GM12878 (cell line): ENCODE results near the gene PAXX.

ENCODE experiments used
- BHLHE40 ChIP-seq, 2 experiments: fragments of 450-650 bp in 1 of 2; IDR thresholded peaks; 2 replicates each; pipeline ENCODE4 v1.6.1; 2011 to 2017; ENCODE audit warnings: low read depth in 2 of 2, borderline replicate concordance in 1 of 2, improper control_type of control experiment in 1 of 2, low read length in 1 of 2, mild to moderate bottlenecking in 1 of 2
- EZH2 ChIP-seq: IDR thresholded peaks from 2 replicates; pipeline ENCODE4 v1.6.1; 2012; ENCODE audit warnings: low read depth, mild to moderate bottlenecking, control low read depth, inconsistent platforms, low read length, borderline replicate concordance; ENCODE audit not compliant: control insufficient read depth
- LARP7 ChIP-seq: fragments of 450-650 bp; IDR thresholded peaks from 2 replicates; pipeline ENCODE4 v1.6.1; 2017; ENCODE audit warnings: mild to moderate bottlenecking
- MYC ChIP-seq: IDR thresholded peaks from 2 replicates; pipeline ENCODE4 v1.6.1; 2011; ENCODE audit warnings: mild to moderate bottlenecking, low read length, moderate library complexity, inconsistent platforms; ENCODE audit not compliant: insufficient read depth, insufficient replicate concordance, insufficient read length, severe bottlenecking
- POLR2A ChIP-seq: IDR thresholded peaks from 2 replicates; pipeline ENCODE4 v1.6.1; 2011; ENCODE audit warnings: low read depth, mild to moderate bottlenecking, low read length
- SUZ12 ChIP-seq: fragments of 200-600 bp; sonication (generic); IDR thresholded peaks from one replicate; pipeline ENCODE4 v1.6.1; 2018; ENCODE audit warnings: antibody characterized with exemption, mild to moderate bottlenecking; ENCODE audit not compliant: unreplicated experiment
- TAF1 ChIP-seq: IDR thresholded peaks from 2 replicates; pipeline ENCODE4 v1.6.1; 2011; ENCODE audit warnings: mild to moderate bottlenecking, low read depth, low read length, borderline replicate concordance
- YY1 ChIP-seq: IDR thresholded peaks from 2 replicates; pipeline ENCODE4 v1.6.1; 2011; ENCODE audit warnings: low read depth, mild to moderate bottlenecking, low read length
- TF ChIP-seq, protein P1 (sequence below): fragments of 450-650 bp; IDR thresholded peaks from 2 replicates; pipeline ENCODE4 v1.6.1; 2017; ENCODE audit warnings: mild to moderate bottlenecking
- TF ChIP-seq, protein P2 (sequence below): IDR thresholded peaks from 2 replicates; pipeline ENCODE4 v1.6.1; 2011; ENCODE audit warnings: borderline replicate concordance, low read depth, mild to moderate bottlenecking, moderate library complexity, low read length; ENCODE audit not compliant: insufficient read depth, poor library complexity, severe bottlenecking
- TF ChIP-seq, protein P3 (sequence below), 3 experiments: IDR thresholded peaks in 2 of 3; conservative IDR thresholded peaks in 1 of 3; 2 replicates each; pipeline ENCODE4 v1.5.1; 2011; ENCODE audit warnings: low read depth in 3 of 3, low read length in 3 of 3, mild to moderate bottlenecking in 3 of 3, control low read depth in 2 of 3, moderate library complexity in 2 of 3, inconsistent platforms in 1 of 3, mixed read lengths in 1 of 3; ENCODE audit not compliant: control insufficient read depth in 2 of 3, insufficient read depth in 1 of 3; ENCODE audit errors: extremely low read depth in 1 of 3
- TF ChIP-seq, protein P4 (sequence below): IDR thresholded peaks from 2 replicates; pipeline ENCODE4 v1.6.1; 2011; ENCODE audit warnings: borderline replicate concordance, low read depth, mild to moderate bottlenecking, moderate library complexity, mixed read lengths, low read length; ENCODE audit not compliant: insufficient read depth; ENCODE audit errors: extremely low read length

DNA sequence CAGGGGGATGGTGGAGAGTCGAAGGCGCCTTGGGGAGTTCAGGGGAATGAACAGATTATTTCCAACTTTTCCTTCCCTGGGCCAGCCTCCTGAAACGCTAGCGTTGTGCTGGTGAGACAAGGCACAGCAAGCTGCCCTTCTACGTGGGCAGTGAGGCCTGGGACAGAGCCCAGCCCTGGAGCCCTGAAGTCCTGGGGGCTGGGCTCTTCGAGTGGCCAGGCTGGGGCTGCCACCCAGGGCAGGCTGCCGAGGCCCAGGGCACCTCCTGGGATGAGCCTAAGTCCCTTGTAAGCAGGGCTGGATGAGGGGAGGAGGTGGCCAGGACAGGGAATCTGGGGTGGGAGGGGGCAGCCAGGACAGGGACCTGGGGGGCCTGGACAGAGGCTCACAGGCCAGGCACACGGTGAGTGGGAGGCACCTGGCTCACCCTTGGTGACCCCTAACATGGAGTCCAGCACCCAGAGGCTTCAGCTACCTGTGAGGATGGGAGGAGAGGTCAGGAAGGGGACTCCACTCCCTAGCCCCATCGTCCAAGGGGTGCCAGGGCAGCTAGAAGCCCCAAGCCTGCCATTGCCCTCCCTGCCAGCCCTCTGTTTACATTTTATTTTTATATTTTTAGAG lies 41.5 kb upstream of the PAXX start:
- TF ChIP-seq SUZ12 (no peak), LARP7 (no peak), BHLHE40 (IDR thresholded peaks at IDR 0.05; ENCODE audit: borderline replicate concordance in 1 of 2, low read depth in 2 of 2, low read length in 1 of 2) (no peak), TAF1 (no peak), YY1 (no peak), EZH2 (no peak), POLR2A (no peak), MYC (no peak)
- TF ChIP-seq, protein P1, sequence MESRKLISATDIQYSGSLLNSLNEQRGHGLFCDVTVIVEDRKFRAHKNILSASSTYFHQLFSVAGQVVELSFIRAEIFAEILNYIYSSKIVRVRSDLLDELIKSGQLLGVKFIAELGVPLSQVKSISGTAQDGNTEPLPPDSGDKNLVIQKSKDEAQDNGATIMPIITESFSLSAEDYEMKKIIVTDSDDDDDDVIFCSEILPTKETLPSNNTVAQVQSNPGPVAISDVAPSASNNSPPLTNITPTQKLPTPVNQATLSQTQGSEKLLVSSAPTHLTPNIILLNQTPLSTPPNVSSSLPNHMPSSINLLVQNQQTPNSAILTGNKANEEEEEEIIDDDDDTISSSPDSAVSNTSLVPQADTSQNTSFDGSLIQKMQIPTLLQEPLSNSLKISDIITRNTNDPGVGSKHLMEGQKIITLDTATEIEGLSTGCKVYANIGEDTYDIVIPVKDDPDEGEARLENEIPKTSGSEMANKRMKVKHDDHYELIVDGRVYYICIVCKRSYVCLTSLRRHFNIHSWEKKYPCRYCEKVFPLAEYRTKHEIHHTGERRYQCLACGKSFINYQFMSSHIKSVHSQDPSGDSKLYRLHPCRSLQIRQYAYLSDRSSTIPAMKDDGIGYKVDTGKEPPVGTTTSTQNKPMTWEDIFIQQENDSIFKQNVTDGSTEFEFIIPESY: no peak
- TF ChIP-seq, protein P2, sequence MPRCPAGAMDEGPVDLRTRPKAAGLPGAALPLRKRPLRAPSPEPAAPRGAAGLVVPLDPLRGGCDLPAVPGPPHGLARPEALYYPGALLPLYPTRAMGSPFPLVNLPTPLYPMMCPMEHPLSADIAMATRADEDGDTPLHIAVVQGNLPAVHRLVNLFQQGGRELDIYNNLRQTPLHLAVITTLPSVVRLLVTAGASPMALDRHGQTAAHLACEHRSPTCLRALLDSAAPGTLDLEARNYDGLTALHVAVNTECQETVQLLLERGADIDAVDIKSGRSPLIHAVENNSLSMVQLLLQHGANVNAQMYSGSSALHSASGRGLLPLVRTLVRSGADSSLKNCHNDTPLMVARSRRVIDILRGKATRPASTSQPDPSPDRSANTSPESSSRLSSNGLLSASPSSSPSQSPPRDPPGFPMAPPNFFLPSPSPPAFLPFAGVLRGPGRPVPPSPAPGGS: no peak
- TF ChIP-seq, protein P3, sequence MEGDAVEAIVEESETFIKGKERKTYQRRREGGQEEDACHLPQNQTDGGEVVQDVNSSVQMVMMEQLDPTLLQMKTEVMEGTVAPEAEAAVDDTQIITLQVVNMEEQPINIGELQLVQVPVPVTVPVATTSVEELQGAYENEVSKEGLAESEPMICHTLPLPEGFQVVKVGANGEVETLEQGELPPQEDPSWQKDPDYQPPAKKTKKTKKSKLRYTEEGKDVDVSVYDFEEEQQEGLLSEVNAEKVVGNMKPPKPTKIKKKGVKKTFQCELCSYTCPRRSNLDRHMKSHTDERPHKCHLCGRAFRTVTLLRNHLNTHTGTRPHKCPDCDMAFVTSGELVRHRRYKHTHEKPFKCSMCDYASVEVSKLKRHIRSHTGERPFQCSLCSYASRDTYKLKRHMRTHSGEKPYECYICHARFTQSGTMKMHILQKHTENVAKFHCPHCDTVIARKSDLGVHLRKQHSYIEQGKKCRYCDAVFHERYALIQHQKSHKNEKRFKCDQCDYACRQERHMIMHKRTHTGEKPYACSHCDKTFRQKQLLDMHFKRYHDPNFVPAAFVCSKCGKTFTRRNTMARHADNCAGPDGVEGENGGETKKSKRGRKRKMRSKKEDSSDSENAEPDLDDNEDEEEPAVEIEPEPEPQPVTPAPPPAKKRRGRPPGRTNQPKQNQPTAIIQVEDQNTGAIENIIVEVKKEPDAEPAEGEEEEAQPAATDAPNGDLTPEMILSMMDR (IDR thresholded peaks at IDR 0.05 in 2 of 3, conservative IDR thresholded peaks at IDR 0.05 in 1 of 3; ENCODE audit: control insufficient read depth in 2 of 3, extremely low read depth in 1 of 3, insufficient read depth in 1 of 3, low read depth in 3 of 3, low read length in 3 of 3): no peak
- TF ChIP-seq, protein P4, sequence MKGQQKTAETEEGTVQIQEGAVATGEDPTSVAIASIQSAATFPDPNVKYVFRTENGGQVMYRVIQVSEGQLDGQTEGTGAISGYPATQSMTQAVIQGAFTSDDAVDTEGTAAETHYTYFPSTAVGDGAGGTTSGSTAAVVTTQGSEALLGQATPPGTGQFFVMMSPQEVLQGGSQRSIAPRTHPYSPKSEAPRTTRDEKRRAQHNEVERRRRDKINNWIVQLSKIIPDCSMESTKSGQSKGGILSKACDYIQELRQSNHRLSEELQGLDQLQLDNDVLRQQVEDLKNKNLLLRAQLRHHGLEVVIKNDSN: no peak
